ENCODE data around the gene SERINC3. TPM values are rescaled to one million over a fixed set of nuclear protein-coding genes. Genes with fewer than 3 reads are reported as not detected.

The SERINC3 gene
- total and polyA plus RNA-seq, 2 donors (not counting 3 experiments of a cell fraction or from before 2014, with no cell fraction given): 83.7 to 177 TPM

- Histone ChIP-seq H3K79me2 (ENCODE audit: control insufficient read depth, insufficient read depth, low read length) (peaks cover 5% of the 10 kb centered on the region), H3K36me3 (ENCODE audit: control insufficient read depth in 2 of 2, extremely low read depth in 1 of 2, insufficient read depth in 2 of 2, low read length in 2 of 2) (no peaks in the 10 kb centered on the region), H3K4me2 (ENCODE audit: insufficient read depth, low read length) (no peak overlapping the region), H3K4me1 (ENCODE audit: control insufficient read depth, extremely low read depth, insufficient read depth, low read length) (no peaks in the 10 kb centered on the region), H3K27me3 (ENCODE audit: control insufficient read depth in 2 of 2, insufficient read depth in 2 of 2, low read length in 2 of 2) (no peaks in the 10 kb centered on the region), H2AFZ (ENCODE audit: low read depth, low read length) (no peak overlapping the region), H3K4me3 (replicated peaks in 1 of 3; ENCODE audit: insufficient read depth in 1 of 3, low read depth in 1 of 3, low read length in 3 of 3) (no peak overlapping the region), H3K27ac (ENCODE audit: insufficient read depth, low read depth, low read length) (no peak overlapping the region), H3K9me1 (replicated peaks; ENCODE audit: control insufficient read depth, extremely low read depth, insufficient read depth, low read length) (no peaks in the 10 kb centered on the region), H3K9ac (replicated peaks; ENCODE audit: extremely low read depth, insufficient read depth, low read length) (no peak overlapping the region), H3K9me3 (replicated peaks; ENCODE audit: control insufficient read depth, insufficient read depth, low read length) (no peaks in the 10 kb centered on the region), H4K20me1 (replicated peaks; ENCODE audit: control insufficient read depth, extremely low read depth, insufficient read depth, low read length) (no peaks in the 10 kb centered on the region)
- FAIRE-seq (no peak), DNase-seq (ENCODE audit: low read depth, low spot score) (no peak)
- TF ChIP-seq GATA2 (IDR thresholded peaks at IDR 0.05; ENCODE audit: insufficient read depth, insufficient read length, low read depth, low read length) (no peak), CTCF (IDR thresholded peaks at IDR 0.05; ENCODE audit: extremely low read depth in 1 of 2, insufficient read depth in 1 of 2, low read depth in 1 of 2, low read length in 2 of 2) (no peak), POLR2A (IDR thresholded peaks at IDR 0.05; ENCODE audit: low read depth, low read length) (no peak), POLR2AphosphoS5 (IDR thresholded peaks at IDR 0.05; ENCODE audit: insufficient read depth, low read depth, low read length) (no peak)
- POLR2A ChIA-PET: interaction anchor here (0.7 kb wide), 1 partner anchor 246 kb away, joined by 3 read pairs; no protein-coding TSS in a partner anchor
- intact Hi-C loops (cut with micrococcal nuclease): no loop called here
- CTCF ChIA-PET: interaction anchor here (0.9 to 1.8 kb wide), 5 partner anchors 11 to 42 kb away, joined by 3 to 6 read pairs (median 3); no protein-coding TSS in a partner anchor
- dilution Hi-C loops (cut with MboI; ENCODE audit: extremely low pct_ligation_motif_present, low sequenced_read_pairs): no loop called here
- no TSS peak for BruUV-seq (replicated peaks)
Measured at GRCh38 chr20:44560229-44560628, 38.4 kb upstream of the SERINC3 start.

GRCh38 chr20:44559302-44559701 lies 37.4 kb upstream of the SERINC3 start:
- Histone ChIP-seq H3K36me3 (ENCODE audit: control insufficient read depth in 2 of 2, extremely low read depth in 1 of 2, insufficient read depth in 2 of 2, low read length in 2 of 2) (no peaks in the 10 kb centered on the region), H2AFZ (ENCODE audit: low read depth, low read length) (no peak overlapping the region), H3K4me1 (ENCODE audit: control insufficient read depth, extremely low read depth, insufficient read depth, low read length) (no peaks in the 10 kb centered on the region), H3K4me2 (ENCODE audit: insufficient read depth, low read length) (no peak overlapping the region), H3K79me2 (ENCODE audit: control insufficient read depth, insufficient read depth, low read length) (peaks cover 10% of the 10 kb centered on the region), H3K9me3 (replicated peaks; ENCODE audit: control insufficient read depth, insufficient read depth, low read length) (no peaks in the 10 kb centered on the region), H3K27me3 (ENCODE audit: control insufficient read depth in 2 of 2, insufficient read depth in 2 of 2, low read length in 2 of 2) (no peaks in the 10 kb centered on the region), H3K9ac (replicated peaks; ENCODE audit: extremely low read depth, insufficient read depth, low read length) (no peak overlapping the region), H3K4me3 (replicated peaks in 1 of 3; ENCODE audit: insufficient read depth in 1 of 3, low read depth in 1 of 3, low read length in 3 of 3) (no peak overlapping the region), H3K9me1 (replicated peaks; ENCODE audit: control insufficient read depth, extremely low read depth, insufficient read depth, low read length) (no peaks in the 10 kb centered on the region), H4K20me1 (replicated peaks; ENCODE audit: control insufficient read depth, extremely low read depth, insufficient read depth, low read length) (no peaks in the 10 kb centered on the region), H3K27ac (ENCODE audit: insufficient read depth, low read depth, low read length) (no peak overlapping the region)
- dilution Hi-C loops (cut with MboI; ENCODE audit: extremely low pct_ligation_motif_present, low sequenced_read_pairs): no loop called here
- TF ChIP-seq MAX (IDR thresholded peaks at IDR 0.05; ENCODE audit: insufficient read depth, insufficient read length): no peak
- no peak for TF ChIP-seq MYC (IDR thresholded peaks at IDR 0.05; ENCODE audit: low read depth, low read length)
- TF ChIP-seq JUN (IDR thresholded peaks at IDR 0.05; ENCODE audit: borderline replicate concordance, insufficient read depth, insufficient read length, low read depth): no peak
- no peak for TF ChIP-seq FOS (IDR thresholded peaks at IDR 0.05; ENCODE audit: borderline replicate concordance, insufficient read depth, low read length)
- TF ChIP-seq CTCF (IDR thresholded peaks at IDR 0.05; ENCODE audit: extremely low read depth in 1 of 2, insufficient read depth in 1 of 2, low read depth in 1 of 2, low read length in 2 of 2): no peak
- no peak for TF ChIP-seq POLR2A (IDR thresholded peaks at IDR 0.05; ENCODE audit: low read depth, low read length)
- TF ChIP-seq POLR2AphosphoS5 (IDR thresholded peaks at IDR 0.05; ENCODE audit: insufficient read depth, low read depth, low read length): no peak
- no peak for TF ChIP-seq GATA2 (IDR thresholded peaks at IDR 0.05; ENCODE audit: insufficient read depth, insufficient read length, low read depth, low read length)
- TF ChIP-seq EZH2 (IDR thresholded peaks at IDR 0.05; ENCODE audit: borderline replicate concordance, low read depth, low read length, severe bottlenecking): no peak
- intact Hi-C loops (cut with micrococcal nuclease): no loop called here
- no peak for DNase-seq (ENCODE audit: low read depth, low spot score)
- ChIA-PET POLR2A (interaction anchor here (0.7 kb wide), 1 partner anchor 245 kb away, joined by 3 read pairs; no protein-coding TSS in a partner anchor), CTCF (interaction anchor here (0.6 to 1.8 kb wide), 2 partner anchors 17 to 187 kb away, joined by 3 to 6 read pairs; partner anchors contain the start of gene KCNK15)
- no TSS peak for BruUV-seq (replicated peaks)
- no peak for FAIRE-seq

All from endothelial cell of umbilical vein (primary cell).